ENCODE measurements around the gene SRSF1. TPM values are rescaled to one million over a fixed set of nuclear protein-coding genes. Genes with fewer than 3 reads are reported as not detected.
A peak's percentile ranks its signal among the peaks of the same experiment; 100 is the strongest.

The SRSF1 gene
- total RNA-seq, 2 experiments from 2014 or later, result 531 to 582 TPM

- Histone ChIP-seq H3K36me3 (ENCODE audit: insufficient read depth, low read length) (peaks cover 33% of the 10 kb centered on the region), H3K9me2 (ENCODE audit: insufficient read depth, low read length) (no peaks in the 10 kb centered on the region), H2AFZ (ENCODE audit: low read length) (0 out of 2 replicates have a peak overlapping the region, but pooled peaks have one; percentile 24), H3K4me2 (ENCODE audit: low read length) (peak overlapping the region; percentile 87), H3K27ac (ENCODE audit: low read depth, low read length, poor library complexity, severe bottlenecking) (no peak overlapping the region), H3K4me3 (ENCODE audit: low read depth, low read length, poor library complexity, severe bottlenecking) (peak overlapping the region; percentile 77), H3K79me2 (ENCODE audit: insufficient read depth, low read depth, low read length) (peaks cover 48% of the 10 kb centered on the region), H3K9me3 (ENCODE audit: low read length) (no peaks in the 10 kb centered on the region), H3K4me1 (ENCODE audit: insufficient read depth, low read length, poor library complexity, severe bottlenecking) (peaks cover 23% of the 10 kb centered on the region), H4K20me1 (ENCODE audit: insufficient read depth, low read length) (peaks cover 27% of the 10 kb centered on the region; the same call in 1 of the 2 replicates)
- no TSS peak for BruUV-seq (replicated peaks)
- no peak for TF ChIP-seq CTCF (conservative IDR thresholded peaks at IDR 0.05; ENCODE audit: low read length)
- no peak for TF ChIP-seq EZH2phosphoT487 (IDR thresholded peaks at IDR 0.05; ENCODE audit: borderline replicate concordance, low read depth, low read length)
- DNase-seq (ENCODE audit: low spot score), result no peak
- intact Hi-C loops (cut with micrococcal nuclease; ENCODE audit: unreplicated experiment), result loop anchor here (5.0 kb wide), 1 partner anchor 85 kb away; no protein-coding TSS in a partner anchor
- ChIA-PET CTCF (ENCODE audit: unreplicated experiment) (no interaction called here), POLR2A (interaction anchor here (0.6 to 2.4 kb wide), 6 partner anchors 11 to 1903 kb away, joined by 3 to 10 read pairs (median 4); no protein-coding TSS in a partner anchor)
Observed at GRCh38 chr17:57986841-57987580, 20.0 kb downstream of the SRSF1 start.

GRCh38 chr17:57985675-57985974 lies 21.4 kb downstream of the SRSF1 start:
- Histone ChIP-seq H3K9me3 (ENCODE audit: low read length) (no peaks in the 10 kb centered on the region), H3K79me2 (ENCODE audit: insufficient read depth, low read depth, low read length) (peaks cover 48% of the 10 kb centered on the region), H3K4me2 (ENCODE audit: low read length) (peak overlapping the region; percentile 31; the same call in 1 of the 2 replicates), H2AFZ (ENCODE audit: low read length) (no peak overlapping the region), H3K4me1 (ENCODE audit: insufficient read depth, low read length, poor library complexity, severe bottlenecking) (peaks cover 23% of the 10 kb centered on the region), H3K9me2 (ENCODE audit: insufficient read depth, low read length) (no peaks in the 10 kb centered on the region), H4K20me1 (ENCODE audit: insufficient read depth, low read length) (peaks cover 30% of the 10 kb centered on the region; the same call in 1 of the 2 replicates), H3K36me3 (ENCODE audit: insufficient read depth, low read length) (peaks cover 47% of the 10 kb centered on the region), H3K27ac (ENCODE audit: low read depth, low read length, poor library complexity, severe bottlenecking) (no peak overlapping the region), H3K4me3 (ENCODE audit: low read depth, low read length, poor library complexity, severe bottlenecking) (no peak overlapping the region)
- CTCF ChIA-PET (ENCODE audit: unreplicated experiment), result no interaction called here
- no peak for TF ChIP-seq EZH2phosphoT487 (IDR thresholded peaks at IDR 0.05; ENCODE audit: borderline replicate concordance, low read depth, low read length)
- intact Hi-C loops (cut with micrococcal nuclease; ENCODE audit: unreplicated experiment), result loop anchor here (5.0 kb wide), 1 partner anchor 83 kb away; no protein-coding TSS in a partner anchor
- BruUV-seq (replicated peaks), result no TSS peak
- no peak for DNase-seq (ENCODE audit: low spot score)
- POLR2A ChIA-PET, result interaction anchor here (0.6 to 2.4 kb wide), 9 partner anchors 10 to 802 kb away, joined by 3 to 10 read pairs (median 4); no protein-coding TSS in a partner anchor

DNA sequence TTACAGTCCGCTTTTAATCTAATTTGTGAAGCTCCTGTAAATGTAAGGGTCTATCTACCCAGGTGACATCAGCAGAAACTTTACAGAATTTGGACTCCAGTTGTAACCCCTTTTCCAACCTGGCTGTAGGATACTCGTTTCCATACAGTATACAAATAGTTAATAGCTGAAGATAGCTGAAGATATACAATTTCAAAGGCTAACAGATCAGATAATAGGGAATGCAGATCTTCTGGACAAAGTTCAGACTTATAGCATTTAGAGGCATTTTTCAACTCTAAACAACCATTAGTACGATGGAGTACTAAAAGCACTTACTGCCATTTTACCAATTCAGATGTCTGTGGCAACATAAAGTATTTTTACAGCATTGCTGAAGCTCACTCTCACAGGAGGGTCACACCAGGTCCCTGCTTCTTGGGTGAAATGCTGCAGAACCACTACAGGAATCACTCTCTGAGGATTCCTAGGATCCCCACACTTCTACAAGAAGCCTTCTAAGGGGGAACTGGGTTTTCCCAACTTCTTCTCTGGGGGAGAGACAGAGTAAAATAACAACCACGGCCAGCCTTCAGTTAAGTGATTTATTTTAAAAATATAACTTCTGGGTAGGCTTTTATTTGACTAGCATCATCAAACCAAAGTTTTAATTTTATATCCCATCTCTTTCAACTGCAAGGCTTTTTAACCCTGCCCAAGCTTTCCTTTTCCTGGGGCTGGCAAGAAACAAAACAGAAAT lies 21.9 kb downstream of the SRSF1 start:
- ChIA-PET POLR2A (interaction anchor here (1.0 to 2.4 kb wide), 5 partner anchors 10 to 126 kb away, joined by 3 to 10 read pairs (median 4); no protein-coding TSS in a partner anchor), CTCF (ENCODE audit: unreplicated experiment) (no interaction called here)
- H3K4me3 ChIP-seq (ENCODE audit: low read depth, low read length, poor library complexity, severe bottlenecking), result no peak overlapping the region
- DNase-seq (ENCODE audit: low spot score), result no peak
- peaks cover 30% of the 10 kb centered on the region; the same call in 1 of the 2 replicates for H4K20me1 ChIP-seq (ENCODE audit: insufficient read depth, low read length)
- H3K36me3 ChIP-seq (ENCODE audit: insufficient read depth, low read length), result peaks cover 52% of the 10 kb centered on the region
- H3K4me2 ChIP-seq (ENCODE audit: low read length), result peak overlapping the region; percentile 31; the same call in 1 of the 2 replicates
- H3K4me1 ChIP-seq (ENCODE audit: insufficient read depth, low read length, poor library complexity, severe bottlenecking), result peaks cover 23% of the 10 kb centered on the region
- intact Hi-C loops (cut with micrococcal nuclease; ENCODE audit: unreplicated experiment), result loop anchor here (5.0 kb wide), 1 partner anchor 83 kb away; no protein-coding TSS in a partner anchor
- H3K9me2 ChIP-seq (ENCODE audit: insufficient read depth, low read length), result no peaks in the 10 kb centered on the region
- no peak for TF ChIP-seq CTCF (conservative IDR thresholded peaks at IDR 0.05; ENCODE audit: low read length)
- H2AFZ ChIP-seq (ENCODE audit: low read length), result no peak overlapping the region
- H3K9me3 ChIP-seq (ENCODE audit: low read length), result no peaks in the 10 kb centered on the region
- no TSS peak for BruUV-seq (replicated peaks)
- peaks cover 48% of the 10 kb centered on the region for H3K79me2 ChIP-seq (ENCODE audit: insufficient read depth, low read depth, low read length)
- H3K27ac ChIP-seq (ENCODE audit: low read depth, low read length, poor library complexity, severe bottlenecking), result no peak overlapping the region
